CD8-positive, alpha-beta memory T cell (primary cell): ENCODE results near the gene TBC1D13. TPM values are rescaled to one million over a fixed set of nuclear protein-coding genes. Genes with fewer than 3 reads are reported as not detected.
A peak's percentile ranks its signal among the peaks of the same experiment; 100 is the strongest.

Experiments
- CTCF ChIA-PET: fragments of 350-600 bp; sonication (Branson Sonifier 250); formaldehyde crosslinking; loops from one replicate; lab custom pipeline; 2021; ENCODE audit warnings: antibody characterized with exemption; lab: Charles Lee
- POLR2A ChIA-PET: fragments of 350-600 bp; sonication (Branson Sonifier 250); formaldehyde crosslinking; loops from one replicate; lab custom pipeline; 2021; ENCODE audit warnings: antibody characterized with exemption; lab: Charles Lee
- DNase-seq, 5 donors: peaks; one replicate each; pipeline versions ENCODE4 v3.0.0 to v3.0.0-alpha.2; 2020 to 2022; ENCODE audit warnings: mixed read lengths in 1 of 5
- H3K27ac ChIP-seq: one replicate; pipeline ENCODE4 v1.7.0; 2013; ENCODE audit warnings: low read depth, mild to moderate bottlenecking, low read length, moderate library complexity
- H3K27me3 ChIP-seq: 2 replicates; pipeline ENCODE4 v1.7.0; 2013; ENCODE audit warnings: low read length, mild to moderate bottlenecking; ENCODE audit not compliant: insufficient read depth, poor library complexity, severe bottlenecking
- H3K36me3 ChIP-seq: 2 replicates; pipeline ENCODE4 v1.7.0; 2013; ENCODE audit warnings: mild to moderate bottlenecking, low read length, moderate library complexity; ENCODE audit not compliant: insufficient read depth
- H3K4me1 ChIP-seq: 2 replicates; pipeline ENCODE4 v1.7.0; 2013; ENCODE audit warnings: mild to moderate bottlenecking, low read length, moderate library complexity; ENCODE audit not compliant: insufficient read depth
- H3K4me3 ChIP-seq: 2 replicates; pipeline ENCODE4 v1.7.0; 2013; ENCODE audit warnings: mild to moderate bottlenecking, low read length
- H3K9me3 ChIP-seq: 2 replicates; pipeline ENCODE4 v1.7.0; 2013; ENCODE audit warnings: mild to moderate bottlenecking, low read length
- H3K27ac Mint-ChIP-seq, 8 donors: one replicate each; pipeline ENCODE4 v1.8.0; 2020 to 2021; ENCODE audit warnings: mixed read lengths in 8 of 8, mild to moderate bottlenecking in 6 of 8, inconsistent platforms in 3 of 8, moderate library complexity in 3 of 8
- H3K27me3 Mint-ChIP-seq, 2 donors: one replicate each; pipeline ENCODE4 v1.8.0; 2020 to 2021; ENCODE audit warnings: mixed read lengths in 2 of 2, mild to moderate bottlenecking in 1 of 2, moderate library complexity in 1 of 2
- H3K36me3 Mint-ChIP-seq, 3 donors: one replicate each; pipeline ENCODE4 v1.8.0; 2020 to 2021; ENCODE audit warnings: mixed read lengths in 3 of 3, inconsistent platforms in 1 of 3, mild to moderate bottlenecking in 1 of 3
- H3K4me1 Mint-ChIP-seq, 3 donors: one replicate each; pipeline ENCODE4 v1.8.0; 2020 to 2021; ENCODE audit warnings: mixed read lengths in 3 of 3, inconsistent platforms in 1 of 3, mild to moderate bottlenecking in 1 of 3
- H3K4me3 Mint-ChIP-seq, 7 donors: one replicate each; pipeline ENCODE4 v1.8.0; 2020 to 2021; ENCODE audit warnings: mixed read lengths in 7 of 7, mild to moderate bottlenecking in 6 of 7, moderate library complexity in 4 of 7, inconsistent platforms in 2 of 7
- H3K9me3 Mint-ChIP-seq, 5 donors: one replicate each; pipeline ENCODE4 v1.8.0; 2020 to 2022; ENCODE audit warnings: mixed read lengths in 5 of 5, mild to moderate bottlenecking in 3 of 5, moderate library complexity in 2 of 5, inconsistent platforms in 1 of 5
- polyA plus RNA-seq: library from polyadenylated mRNA; unstranded; fragments of 300-500 nt; fragmentation: Illumina TruSeq; gene quantifications from one replicate; pipeline ENCODE4 v1.2.3, GENCODE V29; 2021
- total RNA-seq, 2 experiments: library from RNA; stranded (reverse); gene quantifications; one replicate each; pipeline ENCODE4 v1.2.3, GENCODE V29; 2021

The TBC1D13 gene
- total and polyA plus RNA-seq, 3 experiments from 2014 or later = 23.0 to 36.8 (median 24.6) TPM

DNA sequence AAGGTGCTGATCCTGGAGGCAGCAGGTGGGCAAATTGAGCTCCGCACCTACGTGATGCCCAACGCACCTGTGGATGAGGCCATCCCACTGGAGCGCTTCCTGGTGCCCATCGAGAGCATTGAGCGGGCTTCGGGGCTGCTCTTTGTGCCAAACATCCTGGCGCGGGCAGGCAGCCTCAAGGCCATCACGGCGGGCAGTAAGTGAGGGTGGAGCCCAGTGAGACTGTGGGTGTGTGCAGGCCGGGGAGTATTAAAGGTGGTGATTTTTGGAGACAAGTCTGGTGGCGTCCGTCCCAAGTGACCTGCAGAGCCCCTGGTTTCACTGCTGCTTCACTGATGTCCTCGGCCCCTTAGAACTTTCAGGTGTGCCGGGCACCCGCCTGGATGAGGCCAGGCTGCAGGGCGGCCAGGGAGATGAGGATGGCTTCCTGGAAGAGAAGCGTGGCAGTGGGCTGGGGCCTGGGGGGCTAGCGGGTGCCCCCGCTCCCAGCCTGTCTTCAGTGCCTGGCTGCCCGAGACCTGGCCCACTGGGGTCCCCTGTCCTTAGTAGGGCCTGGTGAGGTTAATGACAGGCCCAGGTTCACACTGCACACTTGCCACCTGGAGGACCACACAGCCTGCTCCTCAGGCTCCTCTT lies 35.5 kb downstream of the TBC1D13 start:
- Histone ChIP-seq H3K27ac (no peak overlapping the region), H3K36me3 (peaks cover 19% of the 10 kb centered on the region), H3K4me1 (peaks cover 7% of the 10 kb centered on the region), H3K27me3 (no peaks in the 10 kb centered on the region), H3K4me3 (no peak overlapping the region), H3K9me3 (no peaks in the 10 kb centered on the region)
- no peaks in the 10 kb centered on the region for H3K9me3 Mint-ChIP-seq
- peaks cover 9 to 24% (median 19%) of the 10 kb centered on the region in 3 donors for H3K4me1 Mint-ChIP-seq
- H3K36me3 Mint-ChIP-seq = peaks cover 0 to 63% (median 0%) of the 10 kb centered on the region in 3 donors
- no peak for DNase-seq
- peaks cover 0 to 3% of the 10 kb centered on the region in 2 donors for H3K27me3 Mint-ChIP-seq
- H3K27ac Mint-ChIP-seq = no peak overlapping the region
- H3K4me3 Mint-ChIP-seq = peak overlapping the region in 1 of 7 donors; percentile 20
- ChIA-PET CTCF (no interaction called here), POLR2A (no interaction called here)

DNA sequence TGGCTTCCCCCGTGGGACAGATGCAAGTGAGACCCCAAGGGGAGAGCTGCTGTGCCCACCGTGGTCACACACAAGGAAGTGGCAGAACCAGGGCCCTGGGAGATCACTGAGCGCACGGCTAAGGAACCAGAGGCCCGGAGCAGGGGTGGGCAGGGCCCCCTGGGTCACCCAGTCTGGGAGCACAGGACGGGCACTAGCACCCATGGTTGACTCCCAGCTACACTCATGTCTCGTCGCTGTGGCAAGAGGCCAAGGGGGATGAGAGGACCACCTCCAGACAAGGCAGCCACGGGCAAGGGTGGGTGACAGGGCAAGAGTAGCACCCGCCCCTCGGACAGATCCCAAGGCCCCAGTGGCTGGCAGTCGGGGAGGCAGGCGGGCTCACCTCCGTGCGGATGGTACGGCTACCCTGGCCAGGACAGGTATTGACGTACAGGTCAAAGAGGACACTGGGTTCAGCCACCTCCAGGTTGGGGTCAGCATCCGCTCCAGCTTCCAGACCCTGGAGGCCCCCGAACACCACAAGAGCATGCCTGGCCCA lies 36.4 kb downstream of the TBC1D13 start:
- Mint-ChIP-seq H3K9me3 (no peaks in the 10 kb centered on the region), H3K27ac (peak overlapping the region in 1 of 8 donors; percentile 14), H3K4me3 (peak overlapping the region in 1 of 7 donors; percentile 20), H3K4me1 (peaks cover 15 to 26% (median 22%) of the 10 kb centered on the region in 3 donors), H3K27me3 (peaks cover 0 to 3% of the 10 kb centered on the region in 2 donors), H3K36me3 (peaks cover 0 to 68% (median 0%) of the 10 kb centered on the region in 3 donors)
- CTCF ChIA-PET = no interaction called here
- H3K27me3 ChIP-seq = no peaks in the 10 kb centered on the region
- peaks cover 10% of the 10 kb centered on the region for H3K4me1 ChIP-seq
- no peak overlapping the region for H3K27ac ChIP-seq
- DNase-seq = no peak
- H3K36me3 ChIP-seq = peaks cover 19% of the 10 kb centered on the region
- H3K9me3 ChIP-seq = no peaks in the 10 kb centered on the region
- POLR2A ChIA-PET = no interaction called here
- no peak overlapping the region for H3K4me3 ChIP-seq

DNA sequence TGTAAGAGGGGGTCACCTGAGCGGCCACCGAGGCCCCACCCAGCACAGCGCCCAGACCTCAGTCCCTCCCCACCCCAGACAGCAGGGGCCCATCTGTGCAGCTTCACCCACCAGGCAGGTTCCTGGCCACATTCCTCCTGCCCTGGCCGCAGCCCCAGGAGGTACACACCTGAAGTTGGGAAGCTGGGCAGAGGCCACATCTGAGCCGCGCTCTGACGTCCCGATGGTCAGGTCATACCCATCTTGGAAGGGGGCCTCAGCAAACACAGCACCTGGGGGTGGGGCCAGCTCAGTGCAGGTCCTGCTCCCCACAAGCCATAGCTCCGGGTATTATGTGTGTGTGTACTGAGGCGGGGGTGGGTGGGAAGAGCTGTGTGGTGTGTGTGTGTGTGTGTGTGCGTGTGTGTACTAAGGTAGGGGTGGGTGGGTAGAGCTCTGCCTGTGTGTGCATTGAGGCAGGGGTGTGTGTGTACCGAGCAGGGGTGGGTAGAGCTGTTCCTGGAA lies 36.9 kb downstream of the TBC1D13 start:
- ChIA-PET POLR2A (no interaction called here), CTCF (no interaction called here)
- no peaks in the 10 kb centered on the region for H3K27me3 ChIP-seq
- H3K4me3 ChIP-seq = no peak overlapping the region
- H3K27ac ChIP-seq = no peak overlapping the region
- peak overlapping the region in 1 of 7 donors; percentile 40 for H3K4me3 Mint-ChIP-seq
- H3K36me3 ChIP-seq = peaks cover 19% of the 10 kb centered on the region
- no peak overlapping the region for H3K27ac Mint-ChIP-seq
- H3K9me3 Mint-ChIP-seq = no peaks in the 10 kb centered on the region
- peaks cover 20 to 31% (median 27%) of the 10 kb centered on the region in 3 donors for H3K4me1 Mint-ChIP-seq
- DNase-seq = no peak
- H3K27me3 Mint-ChIP-seq = peaks cover 0 to 4% of the 10 kb centered on the region in 2 donors
- H3K36me3 Mint-ChIP-seq = peaks cover 0 to 73% (median 0%) of the 10 kb centered on the region in 3 donors
- no peaks in the 10 kb centered on the region for H3K9me3 ChIP-seq
- peaks cover 15% of the 10 kb centered on the region for H3K4me1 ChIP-seq

DNA sequence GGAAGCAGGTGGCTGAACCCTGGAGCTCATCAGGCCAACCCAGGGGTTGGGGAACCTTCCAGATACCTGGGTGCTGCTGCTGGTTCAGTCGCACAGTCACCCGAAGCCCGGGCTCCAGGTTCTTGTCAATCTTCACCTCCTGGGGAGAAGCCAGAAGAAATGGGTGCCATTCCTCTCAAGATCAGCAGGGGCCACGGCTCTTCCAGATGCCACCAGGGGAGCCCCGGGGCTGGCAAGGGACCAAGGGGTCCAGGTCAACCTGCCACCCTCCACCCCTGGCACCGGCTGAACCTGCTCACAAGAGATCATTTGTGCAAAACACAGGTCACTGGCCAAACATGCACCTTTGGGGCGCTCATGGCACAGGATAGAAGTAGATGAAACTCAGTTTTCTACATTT lies 37.9 kb downstream of the TBC1D13 start:
- H3K9me3 Mint-ChIP-seq = no peaks in the 10 kb centered on the region
- Histone ChIP-seq H3K27ac (no peak overlapping the region), H3K4me3 (no peak overlapping the region), H3K4me1 (peaks cover 13% of the 10 kb centered on the region), H3K27me3 (no peaks in the 10 kb centered on the region), H3K36me3 (peaks cover 19% of the 10 kb centered on the region), H3K9me3 (no peaks in the 10 kb centered on the region)
- H3K36me3 Mint-ChIP-seq = peaks cover 0 to 77% (median 0%) of the 10 kb centered on the region in 3 donors
- ChIA-PET CTCF (no interaction called here), POLR2A (no interaction called here)
- DNase-seq = no peak
- peak overlapping the region in 2 of 7 donors; percentile 40 to 61 for H3K4me3 Mint-ChIP-seq
- H3K4me1 Mint-ChIP-seq = peaks cover 19 to 30% (median 24%) of the 10 kb centered on the region in 3 donors
- H3K27me3 Mint-ChIP-seq = peaks cover 0 to 6% of the 10 kb centered on the region in 2 donors
- H3K27ac Mint-ChIP-seq = peak overlapping the region in 1 of 8 donors; percentile 14

DNA sequence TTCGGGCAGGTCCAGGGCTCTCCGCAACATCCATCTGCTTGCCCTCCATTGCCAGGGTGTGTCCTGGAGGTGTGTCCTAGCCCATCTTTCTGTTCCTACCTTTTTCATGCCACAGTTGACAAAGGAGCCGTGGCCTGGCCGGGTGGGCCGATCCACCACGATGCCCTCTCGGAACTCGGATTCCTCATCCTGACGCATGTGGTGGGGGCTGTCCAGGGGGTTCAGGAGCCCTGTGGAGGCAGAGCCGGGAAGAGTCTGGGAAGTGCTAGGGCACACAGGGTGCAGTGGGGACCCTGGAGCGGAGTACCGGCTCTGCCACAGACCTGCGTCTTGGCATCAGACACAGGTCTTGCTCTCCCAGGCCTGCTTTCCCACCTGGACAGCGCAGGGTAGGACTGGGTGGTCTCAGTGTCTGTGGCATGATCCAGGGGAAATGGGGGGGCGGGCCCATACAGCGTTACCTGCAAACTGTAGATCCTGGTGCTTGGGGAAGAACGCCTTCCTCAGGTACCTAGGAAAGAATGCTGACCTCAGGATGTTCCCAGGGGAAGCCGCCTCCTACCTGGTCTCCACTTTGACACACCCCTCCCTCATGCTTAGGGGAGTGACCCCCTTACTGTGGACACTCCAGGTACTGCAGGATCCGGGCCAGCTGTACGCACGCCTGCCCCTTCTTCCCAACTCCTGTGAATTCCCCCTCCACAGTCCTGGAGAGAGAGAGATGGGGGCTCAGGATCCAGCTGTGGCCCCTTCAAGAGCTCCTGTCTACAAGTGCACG lies 39.1 kb downstream of the TBC1D13 start:
- Histone ChIP-seq H3K9me3 (no peaks in the 10 kb centered on the region), H3K4me3 (no peak overlapping the region), H3K27ac (no peak overlapping the region), H3K27me3 (no peaks in the 10 kb centered on the region), H3K36me3 (peaks cover 19% of the 10 kb centered on the region), H3K4me1 (peaks cover 17% of the 10 kb centered on the region)
- POLR2A ChIA-PET = interaction anchor here (0.5 to 1.2 kb wide), 3 partner anchors 8 to 30 kb away, joined by 3 to 5 read pairs (median 3); partner anchors contain the start of gene ENDOG
- Mint-ChIP-seq H3K4me1 (peaks cover 21 to 28% (median 23%) of the 10 kb centered on the region in 3 donors), H3K4me3 (peak overlapping the region in 2 of 7 donors; percentile 25 to 30), H3K36me3 (peaks cover 0 to 75% (median 0%) of the 10 kb centered on the region in 3 donors), H3K9me3 (no peaks in the 10 kb centered on the region), H3K27me3 (peaks cover 0 to 6% of the 10 kb centered on the region in 2 donors), H3K27ac (peak overlapping the region in 2 of 8 donors; percentile 22 to 63)
- DNase-seq = no peak
- CTCF ChIA-PET = interaction anchor here (2.2 kb wide), 1 partner anchor 8 kb away, joined by 10 read pairs; the partner anchor contains the start of gene ENDOG

DNA sequence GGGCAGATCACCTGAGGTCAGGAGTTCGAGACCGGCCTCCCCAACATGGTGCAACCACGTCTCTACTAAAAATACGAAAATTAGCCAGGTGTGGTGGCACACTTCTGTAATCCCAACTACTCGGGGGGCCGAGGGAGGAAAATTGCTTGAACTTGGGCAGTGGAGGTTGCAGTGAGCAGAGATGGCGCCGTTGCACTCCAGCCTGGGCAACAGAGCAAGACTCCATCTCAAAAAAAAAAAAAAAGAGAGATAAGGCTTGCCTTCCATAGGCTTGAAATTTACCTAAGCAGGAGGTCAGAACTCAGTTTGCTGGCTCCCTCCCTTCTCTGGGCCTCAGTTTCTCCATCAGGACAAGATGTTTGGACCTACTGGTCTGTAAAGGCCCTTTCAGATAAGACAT lies 41.2 kb downstream of the TBC1D13 start:
- H3K27ac ChIP-seq = no peak overlapping the region
- H3K4me1 Mint-ChIP-seq = peaks cover 20 to 24% (median 21%) of the 10 kb centered on the region in 3 donors
- H3K36me3 ChIP-seq = peaks cover 14% of the 10 kb centered on the region
- H3K4me1 ChIP-seq = peaks cover 17% of the 10 kb centered on the region
- no peaks in the 10 kb centered on the region for H3K9me3 ChIP-seq
- H3K9me3 Mint-ChIP-seq = no peaks in the 10 kb centered on the region
- H3K4me3 Mint-ChIP-seq = peak overlapping the region; percentile 91 to 99 (median 93)
- DNase-seq = no peak
- H3K4me3 ChIP-seq = no peak overlapping the region
- no peaks in the 10 kb centered on the region for H3K27me3 ChIP-seq
- CTCF ChIA-PET = interaction anchor here (0.6 to 2.2 kb wide), 2 partner anchors 10 to 192 kb away, joined by 3 to 10 read pairs; partner anchors contain the start of gene ENDOG
- H3K27me3 Mint-ChIP-seq = peaks cover 0 to 6% of the 10 kb centered on the region in 2 donors
- peaks cover 0 to 59% (median 0%) of the 10 kb centered on the region in 3 donors for H3K36me3 Mint-ChIP-seq
- H3K27ac Mint-ChIP-seq = peak overlapping the region in 7 of 8 donors; percentile 62 to 96 (median 90)
- POLR2A ChIA-PET = interaction anchor here (2.5 kb wide), 1 partner anchor 9 kb away, joined by 39 read pairs; the partner anchor contains the start of gene ENDOG

DNA sequence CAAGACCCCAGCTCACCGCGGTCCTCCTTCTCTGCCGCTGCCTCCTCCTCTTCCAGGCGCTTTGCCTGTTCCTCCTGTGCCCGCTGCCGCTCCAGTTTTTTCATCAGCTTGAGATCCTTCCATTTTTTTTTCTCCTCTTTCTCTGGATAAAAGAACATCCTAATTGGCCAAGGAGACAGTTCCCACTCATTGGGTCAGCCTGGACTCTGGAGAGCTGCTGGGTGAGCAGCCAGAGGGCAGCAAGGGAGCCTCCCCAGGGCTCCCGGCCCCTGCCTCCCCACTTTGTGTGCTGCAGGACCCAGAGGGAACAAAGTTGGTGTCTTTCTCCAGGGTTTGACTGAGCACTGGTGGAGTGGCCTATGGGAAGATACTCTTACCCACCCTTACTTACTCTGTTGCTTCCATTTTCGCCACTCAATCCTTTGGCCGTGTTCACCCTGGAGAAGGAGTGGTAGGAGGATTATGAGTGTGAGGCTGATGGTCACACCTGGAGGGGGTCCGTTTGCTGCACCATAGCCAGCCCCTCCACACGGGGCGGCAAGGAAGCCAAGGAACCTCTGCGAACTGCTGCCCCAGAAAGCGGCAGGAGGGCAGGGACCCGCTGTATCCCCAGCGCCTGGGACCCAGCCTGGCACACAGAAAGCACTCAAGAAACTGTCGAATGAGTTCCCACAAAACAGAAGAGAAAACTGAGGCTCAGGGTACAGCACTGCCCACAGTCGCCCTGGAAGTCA lies 41.8 kb downstream of the TBC1D13 start:
- H3K36me3 ChIP-seq = peaks cover 14% of the 10 kb centered on the region
- H3K4me3 ChIP-seq = peak overlapping the region; percentile 94
- Mint-ChIP-seq H3K4me3 (peak overlapping the region; percentile 91 to 99 (median 93)), H3K9me3 (no peaks in the 10 kb centered on the region), H3K4me1 (peaks cover 20 to 24% (median 21%) of the 10 kb centered on the region in 3 donors), H3K27ac (peak overlapping the region; percentile 62 to 96 (median 91)), H3K27me3 (peaks cover 0 to 6% of the 10 kb centered on the region in 2 donors), H3K36me3 (peaks cover 0 to 57% (median 0%) of the 10 kb centered on the region in 3 donors)
- no peak for DNase-seq
- POLR2A ChIA-PET = interaction anchor here (2.5 kb wide), 1 partner anchor 10 kb away, joined by 39 read pairs; the partner anchor contains the start of gene ENDOG
- CTCF ChIA-PET = interaction anchor here (0.6 to 2.5 kb wide), 3 partner anchors 10 to 191 kb away, joined by 3 to 28 read pairs (median 3); partner anchors contain the start of gene ENDOG
- peak overlapping the region; percentile 67 for H3K27ac ChIP-seq
- no peaks in the 10 kb centered on the region for H3K27me3 ChIP-seq
- peaks cover 17% of the 10 kb centered on the region for H3K4me1 ChIP-seq
- H3K9me3 ChIP-seq = no peaks in the 10 kb centered on the region
